ENCODE results near the gene SLC35A1.

The SLC35A1 gene

GRCh38 chr6:87501809-87502572, 29.2 kb downstream of the SLC35A1 start:
- H3K4me3 ChIP-seq (ENCODE audit: low read depth, low read length) = no peak overlapping the region
- no peak for DNase-seq (ENCODE audit: low read depth)
- TF ChIP-seq POLR2A (IDR thresholded peaks at IDR 0.05; ENCODE audit: extremely low read depth, insufficient read length) = no peak
- no peak for TF ChIP-seq MYC (IDR thresholded peaks at IDR 0.05; ENCODE audit: low read depth, low read length)
- TF ChIP-seq MAX (IDR thresholded peaks at IDR 0.05; ENCODE audit: low read depth, low read length) = no peak
- no peak for TF ChIP-seq CTCF (IDR thresholded peaks at IDR 0.05; ENCODE audit: low read depth, low read length)

- H3K4me3 ChIP-seq (ENCODE audit: low read depth, low read length) = no peak overlapping the region
- no peak for DNase-seq (ENCODE audit: low read depth)
- no peak for TF ChIP-seq CTCF (IDR thresholded peaks at IDR 0.05; ENCODE audit: low read depth, low read length)
- TF ChIP-seq MYC (IDR thresholded peaks at IDR 0.05; ENCODE audit: low read depth, low read length) = no peak
- TF ChIP-seq MAX (IDR thresholded peaks at IDR 0.05; ENCODE audit: low read depth, low read length) = no peak
- no peak for TF ChIP-seq POLR2A (IDR thresholded peaks at IDR 0.05; ENCODE audit: extremely low read depth, insufficient read length)
Measured at GRCh38 chr6:87504441-87504840, 31.7 kb downstream of the SLC35A1 start.

GRCh38 chr6:87514831-87515230, 42.1 kb downstream of the SLC35A1 start:
- H3K4me3 ChIP-seq (ENCODE audit: low read depth, low read length) = no peak overlapping the region
- DNase-seq (ENCODE audit: low read depth) = no peak
- TF ChIP-seq MYC (IDR thresholded peaks at IDR 0.05; ENCODE audit: low read depth, low read length) = no peak
- TF ChIP-seq MAX (IDR thresholded peaks at IDR 0.05; ENCODE audit: low read depth, low read length) = no peak
- TF ChIP-seq POLR2A (IDR thresholded peaks at IDR 0.05; ENCODE audit: extremely low read depth, insufficient read length) = no peak
- no peak for TF ChIP-seq CTCF (IDR thresholded peaks at IDR 0.05; ENCODE audit: low read depth, low read length)

GRCh38 chr6:87518453-87518852, 45.7 kb downstream of the SLC35A1 start:
- H3K4me3 ChIP-seq (ENCODE audit: low read depth, low read length) = no peak overlapping the region
- no peak for DNase-seq (ENCODE audit: low read depth)
- TF ChIP-seq CTCF (IDR thresholded peaks at IDR 0.05; ENCODE audit: low read depth, low read length) (no peak), MAX (IDR thresholded peaks at IDR 0.05; ENCODE audit: low read depth, low read length) (no peak), MYC (IDR thresholded peaks at IDR 0.05; ENCODE audit: low read depth, low read length) (no peak), POLR2A (IDR thresholded peaks at IDR 0.05; ENCODE audit: extremely low read depth, insufficient read length) (no peak)

- H3K4me3 ChIP-seq (ENCODE audit: low read depth, low read length) = no peak overlapping the region
- DNase-seq (ENCODE audit: low read depth) = no peak
- TF ChIP-seq MYC (IDR thresholded peaks at IDR 0.05; ENCODE audit: low read depth, low read length) (no peak), POLR2A (IDR thresholded peaks at IDR 0.05; ENCODE audit: extremely low read depth, insufficient read length) (no peak), MAX (IDR thresholded peaks at IDR 0.05; ENCODE audit: low read depth, low read length) (no peak), CTCF (IDR thresholded peaks at IDR 0.05; ENCODE audit: low read depth, low read length) (no peak)
Measured at GRCh38 chr6:87522686-87523085, 49.9 kb downstream of the SLC35A1 start.

Measured in NB4 (cell line).